Ascending aorta (tissue), 2 donors: ENCODE results near the gene PPP2R1B. TPM values are rescaled to one million over a fixed set of nuclear protein-coding genes. Genes with fewer than 3 reads are reported as not detected.

Experiments
- DNase-seq, 2 donors: peaks; one replicate each; pipeline ENCODE4 v3.0.0-alpha.2; 2019; ENCODE audit warnings: low spot score in 2 of 2
- H3K27ac ChIP-seq, 2 donors: fragments of 200-600 bp; sonication (generic); one replicate each; pipeline ENCODE4 v1.5.1; 2016 to 2017; ENCODE audit warnings: mild to moderate bottlenecking in 1 of 2
- H3K27me3 ChIP-seq: fragments of 200-600 bp; sonication (generic); one replicate; pipeline ENCODE4 v1.5.1; 2017
- H3K36me3 ChIP-seq, 2 donors: fragments of 200-600 bp; sonication (generic); one replicate each; pipeline ENCODE4 v1.5.1; 2016
- H3K4me1 ChIP-seq, 2 donors: fragments of 200-600 bp; sonication (generic); one replicate each; pipeline ENCODE4 v1.5.1; 2016 to 2017; ENCODE audit warnings: mild to moderate bottlenecking in 1 of 2
- H3K4me3 ChIP-seq, 2 donors: fragments of 200-600 bp; sonication (generic); one replicate each; pipeline ENCODE4 v1.5.1; 2016 to 2017; ENCODE audit warnings: mild to moderate bottlenecking in 1 of 2
- H3K9me3 ChIP-seq, 2 donors: fragments of 200-600 bp; sonication (generic); one replicate each; pipeline ENCODE4 v1.5.1; 2016
- intact Hi-C: fragments of 100-400 bp; cut with DNase I; formaldehyde crosslinking; loops from one replicate; pipeline ENCODE4 v1.15.1; 2023
- total RNA-seq: library from RNA; depleted of rRNA; stranded (reverse); fragments of >200 nt; gene quantifications from one replicate; pipeline ENCODE4 v1.1.0, GENCODE V29; 2016
- TF ChIP-seq, protein P1 (sequence below), 3 experiments: fragments of 200-600 bp in 2 of 3; fragments of 450-650 bp in 1 of 3; sonication (generic) in 2 of 3; IDR thresholded peaks; one replicate each; pipeline ENCODE4 v1.5.1; 2016 to 2019; ENCODE audit warnings: antibody characterized with exemption in 3 of 3, mild to moderate bottlenecking in 1 of 3, moderate library complexity in 1 of 3

Gene PPP2R1B
- total RNA-seq, 1 donor from 2014 or later = 7.7 TPM

GRCh38 chr11:111729071-111729830 is 36.9 kb downstream of the PPP2R1B start:
- H3K4me1 ChIP-seq = peaks cover 22 to 35% of the 10 kb centered on the region in 2 donors
- H3K4me3 ChIP-seq = no peak overlapping the region
- DNase-seq = no peak
- intact Hi-C loops = no loop called here
- TF ChIP-seq, protein P1, sequence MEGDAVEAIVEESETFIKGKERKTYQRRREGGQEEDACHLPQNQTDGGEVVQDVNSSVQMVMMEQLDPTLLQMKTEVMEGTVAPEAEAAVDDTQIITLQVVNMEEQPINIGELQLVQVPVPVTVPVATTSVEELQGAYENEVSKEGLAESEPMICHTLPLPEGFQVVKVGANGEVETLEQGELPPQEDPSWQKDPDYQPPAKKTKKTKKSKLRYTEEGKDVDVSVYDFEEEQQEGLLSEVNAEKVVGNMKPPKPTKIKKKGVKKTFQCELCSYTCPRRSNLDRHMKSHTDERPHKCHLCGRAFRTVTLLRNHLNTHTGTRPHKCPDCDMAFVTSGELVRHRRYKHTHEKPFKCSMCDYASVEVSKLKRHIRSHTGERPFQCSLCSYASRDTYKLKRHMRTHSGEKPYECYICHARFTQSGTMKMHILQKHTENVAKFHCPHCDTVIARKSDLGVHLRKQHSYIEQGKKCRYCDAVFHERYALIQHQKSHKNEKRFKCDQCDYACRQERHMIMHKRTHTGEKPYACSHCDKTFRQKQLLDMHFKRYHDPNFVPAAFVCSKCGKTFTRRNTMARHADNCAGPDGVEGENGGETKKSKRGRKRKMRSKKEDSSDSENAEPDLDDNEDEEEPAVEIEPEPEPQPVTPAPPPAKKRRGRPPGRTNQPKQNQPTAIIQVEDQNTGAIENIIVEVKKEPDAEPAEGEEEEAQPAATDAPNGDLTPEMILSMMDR (IDR thresholded peaks at IDR 0.05) = no peak
- H3K27me3 ChIP-seq = no peaks in the 10 kb centered on the region
- H3K36me3 ChIP-seq = peaks cover 17 to 26% of the 10 kb centered on the region in 2 donors
- H3K9me3 ChIP-seq = no peaks in the 10 kb centered on the region
- peak overlapping the region; percentile 17 to 46 for H3K27ac ChIP-seq

- Histone ChIP-seq H3K36me3 (peaks cover 29 to 44% of the 10 kb centered on the region in 2 donors), H3K27ac (no peak overlapping the region), H3K4me3 (no peak overlapping the region), H3K27me3 (no peaks in the 10 kb centered on the region), H3K4me1 (peaks cover 11 to 17% of the 10 kb centered on the region in 2 donors), H3K9me3 (no peaks in the 10 kb centered on the region)
- no peak for DNase-seq
- intact Hi-C loops = no loop called here
- TF ChIP-seq, protein P1 (IDR thresholded peaks at IDR 0.05) = no peak
Observed at GRCh38 chr11:111727431-111727830, 38.8 kb downstream of the PPP2R1B start.

DNA sequence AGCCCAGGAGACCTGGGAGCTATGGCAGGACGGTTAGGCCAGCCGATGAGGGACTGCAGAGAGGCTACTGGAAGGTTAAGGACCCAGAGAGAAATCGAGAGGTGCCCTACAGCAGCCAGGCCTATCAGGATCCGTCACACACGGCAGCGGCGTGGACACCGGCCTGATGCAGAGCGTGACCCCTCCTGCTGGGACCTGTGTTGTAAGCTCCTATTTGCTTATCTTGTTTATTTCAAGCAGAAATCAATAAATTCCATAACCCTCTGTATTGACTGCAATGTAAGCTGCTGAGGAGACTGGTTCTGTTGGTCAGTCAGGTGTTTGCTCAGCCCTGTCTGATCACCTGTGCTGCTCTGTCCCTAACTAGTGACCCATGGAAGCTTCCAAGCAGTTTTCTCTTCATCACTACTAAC is 39.9 kb downstream of the PPP2R1B start:
- H3K4me1 ChIP-seq = peaks cover 5 to 6% of the 10 kb centered on the region in 2 donors
- H3K27me3 ChIP-seq = no peaks in the 10 kb centered on the region
- TF ChIP-seq, protein P1 (IDR thresholded peaks at IDR 0.05) = no peak
- intact Hi-C loops = no loop called here
- peaks cover 36 to 56% of the 10 kb centered on the region in 2 donors for H3K36me3 ChIP-seq
- no peak overlapping the region for H3K4me3 ChIP-seq
- no peaks in the 10 kb centered on the region for H3K9me3 ChIP-seq
- DNase-seq = no peak
- H3K27ac ChIP-seq = no peak overlapping the region

DNA sequence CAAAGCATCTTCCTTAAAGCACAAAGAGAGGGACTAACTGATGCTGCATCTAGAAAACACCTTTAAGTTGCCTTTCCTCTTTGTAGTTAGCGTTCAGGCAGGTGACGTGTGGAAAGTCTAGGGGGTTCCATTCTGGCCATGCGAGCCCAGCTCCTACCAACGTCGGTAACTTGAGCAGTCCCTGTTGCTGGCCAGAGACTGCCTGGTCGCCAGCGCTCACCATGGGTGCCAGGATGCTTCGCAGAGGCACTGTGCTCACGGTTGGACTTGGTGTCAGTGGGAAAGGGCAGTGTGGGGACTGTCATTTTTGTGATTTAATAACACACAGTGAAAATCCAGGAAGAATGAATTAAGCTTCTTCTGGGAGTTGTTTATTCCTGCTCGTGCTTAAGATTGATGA is 40.6 kb downstream of the PPP2R1B start:
- Histone ChIP-seq H3K9me3 (no peaks in the 10 kb centered on the region), H3K4me3 (no peak overlapping the region), H3K36me3 (peaks cover 42 to 63% of the 10 kb centered on the region in 2 donors), H3K4me1 (peaks cover 0 to 2% of the 10 kb centered on the region in 2 donors), H3K27me3 (no peaks in the 10 kb centered on the region), H3K27ac (no peak overlapping the region)
- TF ChIP-seq, protein P1 (IDR thresholded peaks at IDR 0.05) = no peak
- no peak for DNase-seq
- intact Hi-C loops = no loop called here

GRCh38 chr11:111724615-111725129 is 41.5 kb downstream of the PPP2R1B start:
- H3K4me3 ChIP-seq = no peak overlapping the region
- no peaks in the 10 kb centered on the region for H3K9me3 ChIP-seq
- peaks cover 52 to 72% of the 10 kb centered on the region in 2 donors for H3K36me3 ChIP-seq
- intact Hi-C loops = no loop called here
- TF ChIP-seq, protein P1 (IDR thresholded peaks at IDR 0.05) = no peak
- no peaks in the 10 kb centered on the region for H3K27me3 ChIP-seq
- no peak overlapping the region for H3K27ac ChIP-seq
- no peak for DNase-seq
- no peaks in the 10 kb centered on the region for H3K4me1 ChIP-seq
